PC-3 (cell line): ENCODE measurements around the gene ZBTB49. TPM values are rescaled to one million over a fixed set of nuclear protein-coding genes. Genes with fewer than 3 reads are reported as not detected.

Experiments
- ATAC-seq: fragments of 200-7000 bp; cut with Tn5 transposase; 2 replicates; pipeline ENCODE4 v1.9.1; 2020; ENCODE audit warnings: mild to moderate bottlenecking, moderate library complexity
- BruUV-seq: library from RNA; stranded (reverse); fragments of 400-500 nt; replicated peaks from 2 replicates; lab custom pipeline; 2021; lab: Mats Ljungman, UMichigan
- CTCF ChIA-PET: fragments of 300-600 bp; sonication (Branson Sonifier 250); formaldehyde crosslinking; loops from one replicate; lab custom pipeline; 2022; ENCODE audit warnings: antibody characterized with exemption; lab: Charles Lee
- POLR2A ChIA-PET: fragments of 300-600 bp; sonication (Branson Sonifier 250); formaldehyde crosslinking; loops from one replicate; lab custom pipeline; 2022; ENCODE audit warnings: antibody characterized with exemption; ENCODE audit not compliant: unreplicated experiment; lab: Charles Lee
- DNase-seq: peaks from one replicate; pipeline ENCODE4 v3.0.0-alpha.2; 2015
- H2AFZ ChIP-seq: fragments of 300-600 bp; sonication (generic); 2 replicates; pipeline ENCODE4 v1.6.0; 2016; ENCODE audit warnings: antibody characterized with exemption, low read length
- H3F3A ChIP-seq: fragments of 300-600 bp; sonication (generic); one replicate; pipeline ENCODE4 v1.6.0; 2017; ENCODE audit warnings: antibody characterized with exemption, low read length, control low read depth, mild to moderate bottlenecking; ENCODE audit not compliant: unreplicated experiment
- H3K27ac ChIP-seq: fragments of 300-600 bp; sonication (generic); 2 replicates; pipeline ENCODE4 v1.5.1; 2016; ENCODE audit warnings: mild to moderate bottlenecking, low read length
- H3K27me3 ChIP-seq: fragments of 300-600 bp; sonication (generic); 2 replicates; pipeline ENCODE4 v1.6.1; 2016; ENCODE audit warnings: low read length, mixed read lengths
- H3K36me3 ChIP-seq: fragments of 300-600 bp; sonication (generic); 2 replicates; pipeline ENCODE4 v1.6.1; 2016; ENCODE audit warnings: low read depth, mixed run types, low read length, mixed read lengths
- H3K4me1 ChIP-seq: fragments of 300-600 bp; sonication (generic); 2 replicates; pipeline ENCODE4 v1.5.1; 2016; ENCODE audit warnings: low read length; ENCODE audit not compliant: insufficient read depth
- H3K4me2 ChIP-seq: fragments of 300-600 bp; sonication (generic); 2 replicates; pipeline ENCODE4 v1.6.0; 2016; ENCODE audit warnings: low read length
- H3K4me3 ChIP-seq: fragments of 300-600 bp; sonication (generic); 2 replicates; pipeline ENCODE4 v1.5.1; 2016; ENCODE audit warnings: mild to moderate bottlenecking, low read length, mixed read lengths
- H3K79me2 ChIP-seq: fragments of 300-600 bp; sonication (generic); 2 replicates; pipeline ENCODE4 v1.6.1; 2017; ENCODE audit warnings: low read length, mixed read lengths
- H3K9ac ChIP-seq: fragments of 300-600 bp; sonication (generic); 2 replicates; pipeline ENCODE4 v1.6.0; 2016; ENCODE audit warnings: mild to moderate bottlenecking, low read length
- H3K9me2 ChIP-seq: fragments of 300-600 bp; sonication (generic); replicated peaks from 2 replicates; pipeline ENCODE4 v1.6.1; 2016; ENCODE audit warnings: mixed run types, low read length, mixed read lengths
- H3K9me3 ChIP-seq: fragments of 300-600 bp; sonication (generic); 2 replicates; pipeline ENCODE4 v1.6.1; 2016; ENCODE audit warnings: low read length, mixed read lengths
- H4K20me1 ChIP-seq: fragments of 300-600 bp; sonication (generic); 2 replicates; pipeline ENCODE4 v1.6.1; 2016; ENCODE audit warnings: low read length, mixed read lengths
- CTCF ChIP-seq: fragments of 300-600 bp; sonication (generic); conservative IDR thresholded peaks from 2 replicates; pipeline ENCODE4 v1.5.1; 2017; ENCODE audit warnings: antibody characterized with exemption, low read depth, mild to moderate bottlenecking, low read length
- EZH2 ChIP-seq: fragments of 300-600 bp; sonication (generic); IDR thresholded peaks from one replicate; pipeline ENCODE4 v1.6.1; 2017; ENCODE audit warnings: antibody characterized with exemption, mild to moderate bottlenecking, low read length; ENCODE audit not compliant: unreplicated experiment
- EZH2phosphoT487 ChIP-seq: fragments of 300-600 bp; sonication (generic); IDR thresholded peaks from 2 replicates; pipeline ENCODE4 v1.6.1; 2018; ENCODE audit warnings: mild to moderate bottlenecking, antibody characterized with exemption, low read length, borderline replicate concordance
- intact Hi-C: fragments of 100-400 bp; cut with micrococcal nuclease; formaldehyde crosslinking; loops from 2 replicates; pipeline ENCODE4 v1.9.0; 2023
- total RNA-seq: library from RNA; depleted of rRNA; stranded (reverse); fragments of >200 nt; gene quantifications from 2 replicates; pipeline ENCODE4 v1.2.3, GENCODE V29; 2014

Gene ZBTB49
- total RNA-seq, 1 experiment from 2014 or later = 1.1 TPM

- H4K20me1 ChIP-seq = 0 out of 2 replicates have a peak, but pooled peaks cover 13% of the 10 kb centered on the region
- ChIA-PET POLR2A (no interaction called here), CTCF (no interaction called here)
- no peaks in the 10 kb centered on the region for H3K9me2 ChIP-seq
- H3K4me3 ChIP-seq = no peak overlapping the region
- peaks cover 33% of the 10 kb centered on the region for H3K79me2 ChIP-seq
- BruUV-seq = no TSS peak
- ATAC-seq (no peak), DNase-seq (no peak)
- no peak overlapping the region for H3K27ac ChIP-seq
- H3K36me3 ChIP-seq = peaks cover 79% of the 10 kb centered on the region
- intact Hi-C loops = no loop called here
- no peaks in the 10 kb centered on the region for H3F3A ChIP-seq
- no peak overlapping the region for H2AFZ ChIP-seq
- H3K4me1 ChIP-seq = peaks cover 11% of the 10 kb centered on the region
- no peak overlapping the region for H3K9ac ChIP-seq
- H3K9me3 ChIP-seq = no peaks in the 10 kb centered on the region
- no peak overlapping the region for H3K4me2 ChIP-seq
- H3K27me3 ChIP-seq = no peaks in the 10 kb centered on the region
- no peak for TF ChIP-seq EZH2
- TF ChIP-seq EZH2phosphoT487 = no peak
- no peak for TF ChIP-seq CTCF
Measured at GRCh38 chr4:4281787-4282186, 8.3 kb upstream of the ZBTB49 start.

DNA sequence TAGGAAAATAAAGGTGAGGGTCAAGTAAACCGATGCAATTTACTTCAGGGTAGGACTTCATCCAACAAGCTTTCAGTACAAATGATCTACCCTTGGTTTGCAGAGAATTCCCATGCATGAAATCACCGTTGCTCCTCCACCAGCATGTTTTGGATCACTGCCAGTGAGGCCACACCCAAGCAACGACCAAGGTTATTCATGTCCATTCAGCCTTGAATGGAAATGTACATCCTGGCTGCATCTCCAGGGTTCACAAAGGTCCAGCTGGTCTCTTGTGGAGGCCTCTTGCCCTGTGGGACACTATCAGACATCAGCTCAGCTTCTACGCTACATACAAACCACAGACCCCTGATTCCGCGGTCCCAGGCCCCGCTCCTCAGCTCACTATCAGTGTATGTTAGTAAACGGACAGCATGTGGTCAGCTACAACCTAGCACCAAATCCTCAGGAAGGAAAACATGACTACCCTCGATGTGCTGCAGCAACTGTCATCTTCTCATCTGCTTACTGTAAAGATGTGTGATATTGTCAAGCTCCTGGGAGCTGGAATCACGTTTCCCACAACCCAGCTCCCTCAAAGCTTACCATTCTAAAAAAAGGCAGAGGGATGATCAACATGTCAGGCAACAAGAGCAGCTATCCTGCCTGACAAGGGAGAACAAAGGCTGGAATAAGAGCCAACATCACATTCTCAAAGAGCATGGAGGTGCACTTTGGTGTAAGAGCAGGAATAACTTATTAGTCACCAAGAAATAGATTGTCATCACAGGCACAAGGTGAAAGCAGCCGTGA, 5.0 kb upstream of the ZBTB49 start:
- TF ChIP-seq CTCF (no peak), EZH2 (no peak), EZH2phosphoT487 (no peak)
- Histone ChIP-seq H3K9ac (no peak overlapping the region), H3K36me3 (peaks cover 58% of the 10 kb centered on the region), H3K4me1 (peaks cover 17% of the 10 kb centered on the region), H4K20me1 (0 out of 2 replicates have a peak, but pooled peaks cover 13% of the 10 kb centered on the region), H3F3A (no peaks in the 10 kb centered on the region), H3K27ac (no peak overlapping the region), H3K4me3 (no peak overlapping the region), H3K4me2 (peak overlapping the region; percentile 44; the same call in 1 of the 2 replicates), H3K9me2 (no peaks in the 10 kb centered on the region), H3K79me2 (peaks cover 64% of the 10 kb centered on the region), H3K27me3 (no peaks in the 10 kb centered on the region), H2AFZ (no peak overlapping the region), H3K9me3 (no peaks in the 10 kb centered on the region)
- ChIA-PET CTCF (no interaction called here), POLR2A (no interaction called here)
- BruUV-seq = no TSS peak
- DNase-seq = peak; percentile 51
- peak; percentile 31; the same call in 1 of the 2 replicates for ATAC-seq
- intact Hi-C loops = no loop called here

DNA sequence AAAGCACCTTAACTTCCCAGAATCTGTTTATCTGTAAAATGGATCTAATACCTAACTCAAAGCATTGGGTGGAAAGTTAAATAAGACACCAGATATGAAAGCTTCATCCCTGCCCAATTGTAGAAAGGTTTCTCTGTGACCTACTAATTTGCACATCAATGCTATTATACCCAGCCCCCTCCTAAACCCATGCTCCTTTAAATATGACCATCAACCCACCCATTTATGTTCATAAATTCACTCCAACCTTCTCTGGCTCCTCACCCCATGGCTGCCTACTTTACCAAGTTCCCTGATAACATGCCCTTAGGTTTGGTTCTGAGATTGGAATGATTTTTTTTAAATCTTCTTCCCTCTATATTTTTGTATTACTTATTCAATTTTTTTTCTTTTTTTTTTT, 2.0 kb upstream of the ZBTB49 start:
- peaks cover 31% of the 10 kb centered on the region for H3K36me3 ChIP-seq
- 0 out of 2 replicates have a peak, but pooled peaks cover 13% of the 10 kb centered on the region for H4K20me1 ChIP-seq
- ChIA-PET CTCF (no interaction called here), POLR2A (no interaction called here)
- H3K27me3 ChIP-seq = no peaks in the 10 kb centered on the region
- H3K79me2 ChIP-seq = peaks cover 94% of the 10 kb centered on the region
- H3K9me3 ChIP-seq = no peaks in the 10 kb centered on the region
- H3K4me1 ChIP-seq = peaks cover 25% of the 10 kb centered on the region
- ATAC-seq (no peak), DNase-seq (no peak)
- H3F3A ChIP-seq = no peaks in the 10 kb centered on the region
- peak overlapping the region; percentile 41 for H3K4me2 ChIP-seq
- H3K9ac ChIP-seq = no peak overlapping the region
- H2AFZ ChIP-seq = no peak overlapping the region
- no peak overlapping the region for H3K4me3 ChIP-seq
- no peak overlapping the region for H3K27ac ChIP-seq
- intact Hi-C loops = no loop called here
- no peaks in the 10 kb centered on the region for H3K9me2 ChIP-seq
- TF ChIP-seq CTCF = no peak
- no peak for TF ChIP-seq EZH2phosphoT487
- TF ChIP-seq EZH2 = no peak
- BruUV-seq = no TSS peak
